WTC11 (cell line): Measurements from ENCODE around the gene RDH12. TPM values are rescaled to one million over a fixed set of nuclear protein-coding genes. Genes with fewer than 3 reads are reported as not detected.

Experiments
- ATAC-seq: fragments of 200-7000 bp; cut with Tn5 transposase; 2 replicates; pipeline ENCODE4 v1.10.0; 2021; ENCODE audit warnings: mild to moderate bottlenecking, moderate library complexity
- CTCF ChIA-PET: fragments of 300-600 bp; sonication (Branson Sonifier 250); formaldehyde crosslinking; loops from one replicate; lab custom pipeline; 2021; ENCODE audit warnings: antibody characterized with exemption; lab: Charles Lee
- POLR2A ChIA-PET: fragments of 350-600 bp; sonication (Branson Sonifier 250); formaldehyde crosslinking; loops from one replicate; lab custom pipeline; 2021; ENCODE audit warnings: antibody characterized with exemption; lab: Charles Lee
- DNase-seq: peaks from one replicate; pipeline ENCODE4 v3.0.0; 2021; ENCODE audit warnings: low spot score
- H3K27ac Mint-ChIP-seq: 2 replicates; pipeline ENCODE4 v1.8.0; 2021; ENCODE audit warnings: mixed read lengths
- H3K27me3 Mint-ChIP-seq: 2 replicates; pipeline ENCODE4 v1.8.0; 2021; ENCODE audit warnings: low read depth, mild to moderate bottlenecking, moderate library complexity, mixed read lengths
- H3K36me3 Mint-ChIP-seq: 2 replicates; pipeline ENCODE4 v1.8.0; 2021; ENCODE audit warnings: mixed read lengths
- H3K4me1 Mint-ChIP-seq: 2 replicates; pipeline ENCODE4 v1.8.0; 2022; ENCODE audit warnings: mixed read lengths
- H3K4me3 Mint-ChIP-seq: 2 replicates; pipeline ENCODE4 v1.8.0; 2021; ENCODE audit warnings: mild to moderate bottlenecking, moderate library complexity, mixed read lengths
- H3K9me3 Mint-ChIP-seq: 2 replicates; pipeline ENCODE4 v1.8.0; 2021; ENCODE audit warnings: mixed read lengths
- CTCF ChIP-seq: fragments of 200-600 bp; IDR thresholded peaks from 2 replicates; pipeline ENCODE4 v1.8.0; 2022; ENCODE audit warnings: antibody characterized with exemption
- FOXP4 ChIP-seq: sonication (generic); formaldehyde crosslinking; IDR thresholded peaks from 2 replicates; pipeline ENCODE4 v1.8.0; 2022; ENCODE audit warnings: mild to moderate bottlenecking, missing genetic modification reagents
- GABPB1 ChIP-seq: sonication (generic); formaldehyde crosslinking; IDR thresholded peaks from 2 replicates; pipeline ENCODE4 v1.8.1; 2023; ENCODE audit warnings: mild to moderate bottlenecking, missing genetic modification reagents
- GRHL2 ChIP-seq: fragments of 250-450 bp; sonication (Bioruptor Pico); IDR thresholded peaks from 2 replicates; pipeline ENCODE4 v1.8.0; 2022; ENCODE audit warnings: mild to moderate bottlenecking, moderate library complexity; ENCODE audit not compliant: insufficient replicate concordance, severe bottlenecking
- MYBL2 ChIP-seq: sonication (generic); formaldehyde crosslinking; IDR thresholded peaks from 2 replicates; pipeline ENCODE4 v1.8.1; 2023; ENCODE audit warnings: mild to moderate bottlenecking, moderate library complexity, missing genetic modification reagents
- NR2C2 ChIP-seq: sonication (generic); formaldehyde crosslinking; IDR thresholded peaks from 2 replicates; pipeline ENCODE4 v1.8.0; 2022; ENCODE audit warnings: mild to moderate bottlenecking, missing genetic modification reagents
- NR3C1 ChIP-seq: sonication (generic); formaldehyde crosslinking; conservative IDR thresholded peaks from 2 replicates; pipeline ENCODE4 v1.8.1; 2023; ENCODE audit warnings: low read depth, mild to moderate bottlenecking, missing genetic modification reagents
- PREB ChIP-seq: sonication (generic); formaldehyde crosslinking; IDR thresholded peaks from 2 replicates; pipeline ENCODE4 v1.8.1; 2022; ENCODE audit warnings: mild to moderate bottlenecking, missing genetic modification reagents, moderate library complexity, borderline replicate concordance
- TEAD1 ChIP-seq: sonication (generic); formaldehyde crosslinking; IDR thresholded peaks from 2 replicates; pipeline ENCODE4 v1.8.0; 2022; ENCODE audit warnings: mild to moderate bottlenecking, missing genetic modification reagents
- TP53 ChIP-seq: sonication (generic); formaldehyde crosslinking; IDR thresholded peaks from 2 replicates; pipeline ENCODE4 v1.8.1; 2023; ENCODE audit warnings: mild to moderate bottlenecking, missing genetic modification reagents
- ZNF138 ChIP-seq: sonication (generic); formaldehyde crosslinking; conservative IDR thresholded peaks from 2 replicates; pipeline ENCODE4 v1.8.1; 2022; ENCODE audit warnings: mild to moderate bottlenecking, moderate library complexity, missing genetic modification reagents
- ZNF219 ChIP-seq: sonication (generic); formaldehyde crosslinking; IDR thresholded peaks from 2 replicates; pipeline ENCODE4 v1.8.0; 2023; ENCODE audit warnings: missing genetic modification reagents, mild to moderate bottlenecking, borderline replicate concordance
- total RNA-seq: library from RNA; stranded (reverse); gene quantifications from 3 replicates; pipeline ENCODE4 v1.2.3, GENCODE V29; 2021
- TF ChIP-seq, protein P1 (sequence below): sonication (generic); formaldehyde crosslinking; IDR thresholded peaks from 2 replicates; pipeline ENCODE4 v1.8.0; 2023; ENCODE audit warnings: mild to moderate bottlenecking, missing genetic modification reagents
- TF ChIP-seq, protein P2 (sequence below): sonication (generic); formaldehyde crosslinking; conservative IDR thresholded peaks from 2 replicates; pipeline ENCODE4 v1.8.1; 2023; ENCODE audit warnings: mild to moderate bottlenecking, low read depth, missing genetic modification reagents, moderate library complexity
- TF ChIP-seq, protein P3 (sequence below): sonication (generic); formaldehyde crosslinking; IDR thresholded peaks from 2 replicates; pipeline ENCODE4 v1.8.1; 2022; ENCODE audit warnings: low read depth, missing genetic modification reagents, borderline replicate concordance
- TF ChIP-seq, protein P4 (sequence below): fragments of 250-450 bp; sonication (Bioruptor Pico); IDR thresholded peaks from 2 replicates; pipeline ENCODE4 v2.1.2; 2022; ENCODE audit warnings: mild to moderate bottlenecking, moderate library complexity
- TF ChIP-seq, protein P5 (sequence below): sonication (generic); formaldehyde crosslinking; IDR thresholded peaks from 2 replicates; pipeline ENCODE4 v1.8.1; 2023; ENCODE audit warnings: mild to moderate bottlenecking, missing genetic modification reagents, borderline replicate concordance

Gene RDH12
- total RNA-seq, 1 experiment from 2014 or later = 0.77 TPM

- Mint-ChIP-seq H3K36me3 (peaks cover 55% of the 10 kb centered on the region), H3K4me3 (no peak overlapping the region), H3K27me3 (no peaks in the 10 kb centered on the region), H3K9me3 (no peaks in the 10 kb centered on the region), H3K27ac (no peak overlapping the region), H3K4me1 (peaks cover 8% of the 10 kb centered on the region)
- ATAC-seq (no peak), DNase-seq (no peak)
- ChIA-PET CTCF (no interaction called here), POLR2A (no interaction called here)
- no peak for TF ChIP-seq ZNF138 (CRISPR knock-in tag)
These were observed 22.7 kb upstream of the RDH12 start for GRCh38 chr14:67679006-67679405.

GRCh38 chr14:67680121-67680602, 21.5 kb upstream of the RDH12 start:
- peaks cover 7% of the 10 kb centered on the region for H3K4me1 Mint-ChIP-seq
- H3K9me3 Mint-ChIP-seq = no peaks in the 10 kb centered on the region
- ChIA-PET CTCF (no interaction called here), POLR2A (no interaction called here)
- H3K4me3 Mint-ChIP-seq = no peak overlapping the region
- H3K27ac Mint-ChIP-seq = no peak overlapping the region
- peaks cover 67% of the 10 kb centered on the region for H3K36me3 Mint-ChIP-seq
- no peaks in the 10 kb centered on the region for H3K27me3 Mint-ChIP-seq
- ATAC-seq = no peak
- no peak for DNase-seq
- TF ChIP-seq NR3C1 (CRISPR knock-in tag) (no peak), TP53 (CRISPR knock-in tag) (no peak), ZNF219 (no peak), GRHL2 (no peak), FOXP4 (CRISPR knock-in tag) (no peak), GABPB1 (CRISPR knock-in tag) (no peak), CTCF (no peak), PREB (CRISPR knock-in tag) (no peak), TEAD1 (CRISPR knock-in tag) (no peak), MYBL2 (no peak), NR2C2 (CRISPR knock-in tag) (no peak)
- TF ChIP-seq, protein P1, sequence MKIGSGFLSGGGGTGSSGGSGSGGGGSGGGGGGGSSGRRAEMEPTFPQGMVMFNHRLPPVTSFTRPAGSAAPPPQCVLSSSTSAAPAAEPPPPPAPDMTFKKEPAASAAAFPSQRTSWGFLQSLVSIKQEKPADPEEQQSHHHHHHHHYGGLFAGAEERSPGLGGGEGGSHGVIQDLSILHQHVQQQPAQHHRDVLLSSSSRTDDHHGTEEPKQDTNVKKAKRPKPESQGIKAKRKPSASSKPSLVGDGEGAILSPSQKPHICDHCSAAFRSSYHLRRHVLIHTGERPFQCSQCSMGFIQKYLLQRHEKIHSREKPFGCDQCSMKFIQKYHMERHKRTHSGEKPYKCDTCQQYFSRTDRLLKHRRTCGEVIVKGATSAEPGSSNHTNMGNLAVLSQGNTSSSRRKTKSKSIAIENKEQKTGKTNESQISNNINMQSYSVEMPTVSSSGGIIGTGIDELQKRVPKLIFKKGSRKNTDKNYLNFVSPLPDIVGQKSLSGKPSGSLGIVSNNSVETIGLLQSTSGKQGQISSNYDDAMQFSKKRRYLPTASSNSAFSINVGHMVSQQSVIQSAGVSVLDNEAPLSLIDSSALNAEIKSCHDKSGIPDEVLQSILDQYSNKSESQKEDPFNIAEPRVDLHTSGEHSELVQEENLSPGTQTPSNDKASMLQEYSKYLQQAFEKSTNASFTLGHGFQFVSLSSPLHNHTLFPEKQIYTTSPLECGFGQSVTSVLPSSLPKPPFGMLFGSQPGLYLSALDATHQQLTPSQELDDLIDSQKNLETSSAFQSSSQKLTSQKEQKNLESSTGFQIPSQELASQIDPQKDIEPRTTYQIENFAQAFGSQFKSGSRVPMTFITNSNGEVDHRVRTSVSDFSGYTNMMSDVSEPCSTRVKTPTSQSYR (CRISPR knock-in tag) = no peak
- TF ChIP-seq, protein P2, sequence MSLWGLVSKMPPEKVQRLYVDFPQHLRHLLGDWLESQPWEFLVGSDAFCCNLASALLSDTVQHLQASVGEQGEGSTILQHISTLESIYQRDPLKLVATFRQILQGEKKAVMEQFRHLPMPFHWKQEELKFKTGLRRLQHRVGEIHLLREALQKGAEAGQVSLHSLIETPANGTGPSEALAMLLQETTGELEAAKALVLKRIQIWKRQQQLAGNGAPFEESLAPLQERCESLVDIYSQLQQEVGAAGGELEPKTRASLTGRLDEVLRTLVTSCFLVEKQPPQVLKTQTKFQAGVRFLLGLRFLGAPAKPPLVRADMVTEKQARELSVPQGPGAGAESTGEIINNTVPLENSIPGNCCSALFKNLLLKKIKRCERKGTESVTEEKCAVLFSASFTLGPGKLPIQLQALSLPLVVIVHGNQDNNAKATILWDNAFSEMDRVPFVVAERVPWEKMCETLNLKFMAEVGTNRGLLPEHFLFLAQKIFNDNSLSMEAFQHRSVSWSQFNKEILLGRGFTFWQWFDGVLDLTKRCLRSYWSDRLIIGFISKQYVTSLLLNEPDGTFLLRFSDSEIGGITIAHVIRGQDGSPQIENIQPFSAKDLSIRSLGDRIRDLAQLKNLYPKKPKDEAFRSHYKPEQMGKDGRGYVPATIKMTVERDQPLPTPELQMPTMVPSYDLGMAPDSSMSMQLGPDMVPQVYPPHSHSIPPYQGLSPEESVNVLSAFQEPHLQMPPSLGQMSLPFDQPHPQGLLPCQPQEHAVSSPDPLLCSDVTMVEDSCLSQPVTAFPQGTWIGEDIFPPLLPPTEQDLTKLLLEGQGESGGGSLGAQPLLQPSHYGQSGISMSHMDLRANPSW (CRISPR knock-in tag) = no peak
- TF ChIP-seq, protein P3, sequence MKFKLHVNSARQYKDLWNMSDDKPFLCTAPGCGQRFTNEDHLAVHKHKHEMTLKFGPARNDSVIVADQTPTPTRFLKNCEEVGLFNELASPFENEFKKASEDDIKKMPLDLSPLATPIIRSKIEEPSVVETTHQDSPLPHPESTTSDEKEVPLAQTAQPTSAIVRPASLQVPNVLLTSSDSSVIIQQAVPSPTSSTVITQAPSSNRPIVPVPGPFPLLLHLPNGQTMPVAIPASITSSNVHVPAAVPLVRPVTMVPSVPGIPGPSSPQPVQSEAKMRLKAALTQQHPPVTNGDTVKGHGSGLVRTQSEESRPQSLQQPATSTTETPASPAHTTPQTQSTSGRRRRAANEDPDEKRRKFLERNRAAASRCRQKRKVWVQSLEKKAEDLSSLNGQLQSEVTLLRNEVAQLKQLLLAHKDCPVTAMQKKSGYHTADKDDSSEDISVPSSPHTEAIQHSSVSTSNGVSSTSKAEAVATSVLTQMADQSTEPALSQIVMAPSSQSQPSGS (CRISPR knock-in tag) = no peak
- TF ChIP-seq, protein P4, sequence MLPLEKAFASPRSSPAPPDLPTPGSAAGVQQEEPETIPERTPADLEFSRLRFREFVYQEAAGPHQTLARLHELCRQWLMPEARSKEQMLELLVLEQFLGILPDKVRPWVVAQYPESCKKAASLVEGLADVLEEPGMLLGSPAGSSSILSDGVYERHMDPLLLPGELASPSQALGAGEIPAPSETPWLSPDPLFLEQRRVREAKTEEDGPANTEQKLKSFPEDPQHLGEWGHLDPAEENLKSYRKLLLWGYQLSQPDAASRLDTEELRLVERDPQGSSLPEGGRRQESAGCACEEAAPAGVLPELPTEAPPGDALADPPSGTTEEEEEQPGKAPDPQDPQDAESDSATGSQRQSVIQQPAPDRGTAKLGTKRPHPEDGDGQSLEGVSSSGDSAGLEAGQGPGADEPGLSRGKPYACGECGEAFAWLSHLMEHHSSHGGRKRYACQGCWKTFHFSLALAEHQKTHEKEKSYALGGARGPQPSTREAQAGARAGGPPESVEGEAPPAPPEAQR (CRISPR knock-in tag) = no peak
- TF ChIP-seq, protein P5, sequence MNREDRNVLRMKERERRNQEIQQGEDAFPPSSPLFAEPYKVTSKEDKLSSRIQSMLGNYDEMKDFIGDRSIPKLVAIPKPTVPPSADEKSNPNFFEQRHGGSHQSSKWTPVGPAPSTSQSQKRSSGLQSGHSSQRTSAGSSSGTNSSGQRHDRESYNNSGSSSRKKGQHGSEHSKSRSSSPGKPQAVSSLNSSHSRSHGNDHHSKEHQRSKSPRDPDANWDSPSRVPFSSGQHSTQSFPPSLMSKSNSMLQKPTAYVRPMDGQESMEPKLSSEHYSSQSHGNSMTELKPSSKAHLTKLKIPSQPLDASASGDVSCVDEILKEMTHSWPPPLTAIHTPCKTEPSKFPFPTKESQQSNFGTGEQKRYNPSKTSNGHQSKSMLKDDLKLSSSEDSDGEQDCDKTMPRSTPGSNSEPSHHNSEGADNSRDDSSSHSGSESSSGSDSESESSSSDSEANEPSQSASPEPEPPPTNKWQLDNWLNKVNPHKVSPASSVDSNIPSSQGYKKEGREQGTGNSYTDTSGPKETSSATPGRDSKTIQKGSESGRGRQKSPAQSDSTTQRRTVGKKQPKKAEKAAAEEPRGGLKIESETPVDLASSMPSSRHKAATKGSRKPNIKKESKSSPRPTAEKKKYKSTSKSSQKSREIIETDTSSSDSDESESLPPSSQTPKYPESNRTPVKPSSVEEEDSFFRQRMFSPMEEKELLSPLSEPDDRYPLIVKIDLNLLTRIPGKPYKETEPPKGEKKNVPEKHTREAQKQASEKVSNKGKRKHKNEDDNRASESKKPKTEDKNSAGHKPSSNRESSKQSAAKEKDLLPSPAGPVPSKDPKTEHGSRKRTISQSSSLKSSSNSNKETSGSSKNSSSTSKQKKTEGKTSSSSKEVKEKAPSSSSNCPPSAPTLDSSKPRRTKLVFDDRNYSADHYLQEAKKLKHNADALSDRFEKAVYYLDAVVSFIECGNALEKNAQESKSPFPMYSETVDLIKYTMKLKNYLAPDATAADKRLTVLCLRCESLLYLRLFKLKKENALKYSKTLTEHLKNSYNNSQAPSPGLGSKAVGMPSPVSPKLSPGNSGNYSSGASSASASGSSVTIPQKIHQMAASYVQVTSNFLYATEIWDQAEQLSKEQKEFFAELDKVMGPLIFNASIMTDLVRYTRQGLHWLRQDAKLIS (CRISPR knock-in tag) = no peak
